RPMI7951 (cell line): Measurements from ENCODE around the gene ARRDC2. TPM values are rescaled to one million over a fixed set of nuclear protein-coding genes. Genes with fewer than 3 reads are reported as not detected.
"Not testable (repeated sequence)": the region's sequence is repeated elsewhere in the genome, so short reads cannot be mapped to it uniquely, and the experiment has no call there.

Experiments
- DNase-seq: peaks from one replicate; pipeline ENCODE4 v3.0.0-alpha.2; 2012; ENCODE audit warnings: low read depth
- total RNA-seq: library from RNA; depleted of rRNA; stranded (reverse); fragments of >200 nt; shearing (Covaris generic); gene quantifications from 2 replicates; pipeline ENCODE4 v1.2.3, GENCODE V29; 2014

ARRDC2 gene
- total RNA-seq, 1 experiment from 2014 or later: 8.8 TPM

GRCh38 chr19:18016209-18016910, 8.4 kb downstream of the ARRDC2 start:
- no peak for DNase-seq

GRCh38 chr19:18017275-18018083, 9.5 kb downstream of the ARRDC2 start:
- no peak for DNase-seq

- DNase-seq: peak; percentile 51
Observed at GRCh38 chr19:18020212-18021085, 12.5 kb downstream of the ARRDC2 start.

- peak; percentile 91 for DNase-seq
Observed at GRCh38 chr19:18021121-18021755, 13.3 kb downstream of the ARRDC2 start.

- no peak for DNase-seq
Observed at GRCh38 chr19:18023622-18024251, 15.8 kb downstream of the ARRDC2 start.

GRCh38 chr19:18027151-18027550, 19.2 kb downstream of the ARRDC2 start:
- DNase-seq: no peak

GRCh38 chr19:18029617-18030338, 21.8 kb downstream of the ARRDC2 start:
- DNase-seq: peak; percentile 82

GRCh38 chr19:18031401-18031800, 23.4 kb downstream of the ARRDC2 start:
- DNase-seq: not testable (repeated sequence)

GRCh38 chr19:18032102-18032501, 24.1 kb downstream of the ARRDC2 start:
- not testable (repeated sequence) for DNase-seq

GRCh38 chr19:18041054-18041453, 33.1 kb downstream of the ARRDC2 start:
- no peak for DNase-seq

GRCh38 chr19:18043676-18044075, 35.7 kb downstream of the ARRDC2 start:
- no peak for DNase-seq

GRCh38 chr19:18044825-18045304, 36.9 kb downstream of the ARRDC2 start:
- DNase-seq: peak; percentile 93

- DNase-seq: no peak
Observed at GRCh38 chr19:18045307-18046050, 37.5 kb downstream of the ARRDC2 start.

- DNase-seq: peak; percentile 99
Observed at GRCh38 chr19:18046059-18046718, 38.2 kb downstream of the ARRDC2 start.

- DNase-seq: peak; percentile 70
Observed at GRCh38 chr19:18049385-18049784, 41.4 kb downstream of the ARRDC2 start.

- DNase-seq: no peak
Observed at GRCh38 chr19:18051887-18052286, 43.9 kb downstream of the ARRDC2 start.

- peak; percentile 71 for DNase-seq
Observed at GRCh38 chr19:18053576-18054219, 45.7 kb downstream of the ARRDC2 start.

GRCh38 chr19:18055967-18056366, 48.0 kb downstream of the ARRDC2 start:
- no peak for DNase-seq
